C1 segment of cervical spinal cord (tissue), 14 donors: Measurements from ENCODE around the gene PTCD2.

Experiments used
- DNase-seq, 14 donors: peaks; one replicate each; lab custom pipeline; 2025; lab: John Stamatoyannopoulos, UW

The PTCD2 gene

GRCh38 chr5:72415616-72416325, 95.6 kb downstream of the PTCD2 start:
- no peak for DNase-seq

- DNase-seq = no peak
Measured at GRCh38 chr5:72417333-72418062, 97.3 kb downstream of the PTCD2 start.
